ENCODE measurements around the gene CXorf49. TPM values are rescaled to one million over a fixed set of nuclear protein-coding genes. Genes with fewer than 3 reads are reported as not detected.
"Not testable (repeated sequence)": the region's sequence is repeated elsewhere in the genome, so short reads cannot be mapped to it uniquely, and the experiment has no call there.

Gene CXorf49
- total and polyA plus RNA-seq, 2 donors (not counting 1 experiment from before 2014, with no cell fraction given), result not detected

DNA sequence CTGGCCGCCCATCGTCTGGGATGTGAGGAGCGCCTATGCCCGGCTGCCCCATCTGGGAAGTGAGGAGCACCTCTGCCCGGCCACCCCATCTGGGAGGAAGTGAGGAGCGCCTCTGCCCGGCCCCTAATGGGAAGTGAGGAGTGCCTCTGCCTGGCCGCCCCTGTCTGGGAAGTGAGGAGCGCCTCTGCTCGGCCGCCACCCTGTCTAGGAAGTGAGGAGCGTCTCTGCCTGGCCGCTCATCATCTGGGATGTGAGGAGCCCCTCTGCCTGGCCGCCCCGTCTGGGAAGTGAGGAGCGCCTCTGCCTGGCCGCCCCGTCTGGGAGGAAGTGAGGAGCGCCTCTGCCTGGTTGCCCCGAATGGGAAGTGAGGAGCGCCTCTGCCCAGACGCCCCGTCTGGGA is 42.4 kb downstream of the CXorf49 start:
- H4K20me1 ChIP-seq (ENCODE audit: control insufficient read depth, extremely low read depth, insufficient read depth, low read length); DNase-seq (ENCODE audit: low read depth in 2 of 2); H3K4me1 ChIP-seq (ENCODE audit: control insufficient read depth, extremely low read depth, insufficient read depth, low read length); H3K4me2 ChIP-seq (ENCODE audit: extremely low read depth, insufficient read depth, low read length); H3K27me3 ChIP-seq (ENCODE audit: control insufficient read depth, insufficient read depth, low read length); H3K4me3 ChIP-seq (replicated peaks in 1 of 4; ENCODE audit: control extremely low read depth in 1 of 4, insufficient read depth in 1 of 4, low read depth in 3 of 4, low read length in 4 of 4); H3K9me3 ChIP-seq (ENCODE audit: control insufficient read depth, insufficient read depth, low read depth, low read length); H3K9ac ChIP-seq (ENCODE audit: insufficient read depth, low read length); H2AFZ ChIP-seq (ENCODE audit: low read length); H3K79me2 ChIP-seq (ENCODE audit: control insufficient read depth, insufficient read depth, low read length); H3K36me3 ChIP-seq (ENCODE audit: control insufficient read depth, insufficient read depth, low read length); H3K27ac ChIP-seq (ENCODE audit: insufficient read depth, low read length): not testable (repeated sequence)

DNA sequence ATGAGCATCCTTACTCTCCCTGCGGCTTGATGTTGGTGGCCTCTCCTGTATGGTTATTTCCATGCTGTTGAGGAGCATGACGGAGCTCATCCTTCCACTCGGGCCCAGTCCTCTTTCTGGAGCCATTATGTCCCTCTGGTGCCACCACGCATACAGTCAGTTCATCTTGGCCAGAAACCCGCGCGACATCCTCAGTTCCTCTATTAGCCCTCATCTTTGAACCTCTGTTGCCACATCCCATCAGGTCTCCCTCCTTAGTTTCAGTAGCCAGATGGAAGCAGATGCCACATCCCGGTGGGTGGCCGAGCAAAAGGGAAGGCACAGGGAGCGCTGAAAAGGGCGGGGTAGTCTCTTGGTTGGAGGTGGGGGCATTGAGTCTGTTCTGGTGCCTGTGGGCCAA is 46.1 kb downstream of the CXorf49 start:
- no peak overlapping the region for H3K4me2 ChIP-seq (ENCODE audit: extremely low read depth, insufficient read depth, low read length)
- no peak overlapping the region for H3K4me3 ChIP-seq (replicated peaks in 1 of 4; ENCODE audit: control extremely low read depth in 1 of 4, insufficient read depth in 1 of 4, low read depth in 3 of 4, low read length in 4 of 4)
- no peak overlapping the region for H3K27ac ChIP-seq (ENCODE audit: insufficient read depth, low read length)
- DNase-seq (ENCODE audit: low read depth in 2 of 2), result no peak
- H3K9ac ChIP-seq (ENCODE audit: insufficient read depth, low read length), result no peak overlapping the region
- H3K79me2 ChIP-seq (ENCODE audit: control insufficient read depth, insufficient read depth, low read length), result no peaks in the 10 kb centered on the region
- H3K4me1 ChIP-seq (ENCODE audit: control insufficient read depth, extremely low read depth, insufficient read depth, low read length), result no peaks in the 10 kb centered on the region
- H3K27me3 ChIP-seq (ENCODE audit: control insufficient read depth, insufficient read depth, low read length), result peaks cover 3% of the 10 kb centered on the region
- TF ChIP-seq EZH2 (IDR thresholded peaks at IDR 0.05; ENCODE audit: low read length, missing control alignments), result no peak
- TF ChIP-seq, protein P1, sequence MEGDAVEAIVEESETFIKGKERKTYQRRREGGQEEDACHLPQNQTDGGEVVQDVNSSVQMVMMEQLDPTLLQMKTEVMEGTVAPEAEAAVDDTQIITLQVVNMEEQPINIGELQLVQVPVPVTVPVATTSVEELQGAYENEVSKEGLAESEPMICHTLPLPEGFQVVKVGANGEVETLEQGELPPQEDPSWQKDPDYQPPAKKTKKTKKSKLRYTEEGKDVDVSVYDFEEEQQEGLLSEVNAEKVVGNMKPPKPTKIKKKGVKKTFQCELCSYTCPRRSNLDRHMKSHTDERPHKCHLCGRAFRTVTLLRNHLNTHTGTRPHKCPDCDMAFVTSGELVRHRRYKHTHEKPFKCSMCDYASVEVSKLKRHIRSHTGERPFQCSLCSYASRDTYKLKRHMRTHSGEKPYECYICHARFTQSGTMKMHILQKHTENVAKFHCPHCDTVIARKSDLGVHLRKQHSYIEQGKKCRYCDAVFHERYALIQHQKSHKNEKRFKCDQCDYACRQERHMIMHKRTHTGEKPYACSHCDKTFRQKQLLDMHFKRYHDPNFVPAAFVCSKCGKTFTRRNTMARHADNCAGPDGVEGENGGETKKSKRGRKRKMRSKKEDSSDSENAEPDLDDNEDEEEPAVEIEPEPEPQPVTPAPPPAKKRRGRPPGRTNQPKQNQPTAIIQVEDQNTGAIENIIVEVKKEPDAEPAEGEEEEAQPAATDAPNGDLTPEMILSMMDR (conservative IDR thresholded peaks at IDR 0.05 in 1 of 2, IDR thresholded peaks at IDR 0.05 in 1 of 2; ENCODE audit: low read depth in 1 of 2, low read length in 2 of 2), result no peak
- no peaks in the 10 kb centered on the region for H3K9me3 ChIP-seq (ENCODE audit: control insufficient read depth, insufficient read depth, low read depth, low read length)
- no peaks in the 10 kb centered on the region for H4K20me1 ChIP-seq (ENCODE audit: control insufficient read depth, extremely low read depth, insufficient read depth, low read length)
- no peaks in the 10 kb centered on the region for H3K36me3 ChIP-seq (ENCODE audit: control insufficient read depth, insufficient read depth, low read length)
- no peak overlapping the region for H2AFZ ChIP-seq (ENCODE audit: low read length)

DNA sequence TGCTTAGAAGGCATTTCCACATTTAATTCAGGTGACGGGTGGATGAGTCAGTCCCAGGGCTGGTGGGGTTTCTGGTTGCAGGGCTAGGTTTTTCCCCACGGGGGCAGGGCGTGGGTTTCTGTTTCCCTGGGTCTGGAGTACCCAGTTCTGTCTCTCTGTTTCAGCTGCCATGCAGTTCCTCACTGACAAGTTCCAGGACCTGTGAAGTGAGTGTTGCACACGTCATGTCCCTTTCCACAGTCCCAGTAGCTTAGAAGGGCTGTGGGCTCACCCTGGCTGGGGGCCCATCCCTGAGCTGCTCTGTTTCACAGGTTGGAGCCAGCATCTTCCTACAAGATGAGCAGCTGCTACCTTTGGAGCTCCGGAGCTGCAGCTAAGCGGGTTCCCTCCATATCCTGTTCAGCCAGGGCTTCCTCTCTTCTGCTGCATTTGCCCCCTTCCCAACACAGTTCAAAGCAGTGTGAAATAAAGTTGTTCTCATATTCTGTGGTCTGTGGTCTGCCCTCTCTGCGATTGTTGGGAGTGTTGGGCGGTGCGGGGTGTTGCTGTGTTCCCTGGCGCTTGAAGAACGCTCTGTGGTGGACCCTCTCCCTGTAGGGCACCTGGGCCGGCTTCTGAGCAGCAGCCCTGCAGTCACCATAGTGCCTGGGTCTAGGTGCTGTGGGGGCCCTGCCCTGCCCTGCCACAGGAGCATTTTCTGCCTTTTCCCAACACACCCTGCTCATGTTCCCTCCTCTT is 46.9 kb downstream of the CXorf49 start:
- peaks cover 3% of the 10 kb centered on the region for H3K27me3 ChIP-seq (ENCODE audit: control insufficient read depth, insufficient read depth, low read length)
- no peak overlapping the region for H3K27ac ChIP-seq (ENCODE audit: insufficient read depth, low read length)
- H3K4me2 ChIP-seq (ENCODE audit: extremely low read depth, insufficient read depth, low read length), result no peak overlapping the region
- no peaks in the 10 kb centered on the region for H3K9me3 ChIP-seq (ENCODE audit: control insufficient read depth, insufficient read depth, low read depth, low read length)
- no peaks in the 10 kb centered on the region for H3K36me3 ChIP-seq (ENCODE audit: control insufficient read depth, insufficient read depth, low read length)
- no peak for DNase-seq (ENCODE audit: low read depth in 2 of 2)
- no peaks in the 10 kb centered on the region for H3K4me1 ChIP-seq (ENCODE audit: control insufficient read depth, extremely low read depth, insufficient read depth, low read length)
- no peak overlapping the region for H3K9ac ChIP-seq (ENCODE audit: insufficient read depth, low read length)
- no peaks in the 10 kb centered on the region for H3K79me2 ChIP-seq (ENCODE audit: control insufficient read depth, insufficient read depth, low read length)
- no peaks in the 10 kb centered on the region for H4K20me1 ChIP-seq (ENCODE audit: control insufficient read depth, extremely low read depth, insufficient read depth, low read length)
- TF ChIP-seq, protein P1 (conservative IDR thresholded peaks at IDR 0.05 in 1 of 2, IDR thresholded peaks at IDR 0.05 in 1 of 2; ENCODE audit: low read depth in 1 of 2, low read length in 2 of 2), result no peak
- TF ChIP-seq EZH2 (IDR thresholded peaks at IDR 0.05; ENCODE audit: low read length, missing control alignments), result no peak
- no peak overlapping the region for H3K4me3 ChIP-seq (replicated peaks in 1 of 4; ENCODE audit: control extremely low read depth in 1 of 4, insufficient read depth in 1 of 4, low read depth in 3 of 4, low read length in 4 of 4)
- no peak overlapping the region for H2AFZ ChIP-seq (ENCODE audit: low read length)
